C4-2B (cell line): ENCODE results near the gene ANKRD52.

Experiments
- ZFX ChIP-seq: fragments of 450-650 bp; IDR thresholded peaks from 2 replicates; pipeline ENCODE4 v1.6.1; 2017
- TF ChIP-seq, protein P1 (sequence below): fragments of 450-650 bp; conservative IDR thresholded peaks from 2 replicates; pipeline ENCODE4 v1.5.1; 2017; ENCODE audit warnings: mild to moderate bottlenecking

- TF ChIP-seq, protein P1, sequence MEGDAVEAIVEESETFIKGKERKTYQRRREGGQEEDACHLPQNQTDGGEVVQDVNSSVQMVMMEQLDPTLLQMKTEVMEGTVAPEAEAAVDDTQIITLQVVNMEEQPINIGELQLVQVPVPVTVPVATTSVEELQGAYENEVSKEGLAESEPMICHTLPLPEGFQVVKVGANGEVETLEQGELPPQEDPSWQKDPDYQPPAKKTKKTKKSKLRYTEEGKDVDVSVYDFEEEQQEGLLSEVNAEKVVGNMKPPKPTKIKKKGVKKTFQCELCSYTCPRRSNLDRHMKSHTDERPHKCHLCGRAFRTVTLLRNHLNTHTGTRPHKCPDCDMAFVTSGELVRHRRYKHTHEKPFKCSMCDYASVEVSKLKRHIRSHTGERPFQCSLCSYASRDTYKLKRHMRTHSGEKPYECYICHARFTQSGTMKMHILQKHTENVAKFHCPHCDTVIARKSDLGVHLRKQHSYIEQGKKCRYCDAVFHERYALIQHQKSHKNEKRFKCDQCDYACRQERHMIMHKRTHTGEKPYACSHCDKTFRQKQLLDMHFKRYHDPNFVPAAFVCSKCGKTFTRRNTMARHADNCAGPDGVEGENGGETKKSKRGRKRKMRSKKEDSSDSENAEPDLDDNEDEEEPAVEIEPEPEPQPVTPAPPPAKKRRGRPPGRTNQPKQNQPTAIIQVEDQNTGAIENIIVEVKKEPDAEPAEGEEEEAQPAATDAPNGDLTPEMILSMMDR = no peak
- no peak for TF ChIP-seq ZFX
Measured at GRCh38 chr12:56234746-56235436, 23.3 kb downstream of the ANKRD52 start.
